ENCODE results near the gene IFNL1.

DNA sequence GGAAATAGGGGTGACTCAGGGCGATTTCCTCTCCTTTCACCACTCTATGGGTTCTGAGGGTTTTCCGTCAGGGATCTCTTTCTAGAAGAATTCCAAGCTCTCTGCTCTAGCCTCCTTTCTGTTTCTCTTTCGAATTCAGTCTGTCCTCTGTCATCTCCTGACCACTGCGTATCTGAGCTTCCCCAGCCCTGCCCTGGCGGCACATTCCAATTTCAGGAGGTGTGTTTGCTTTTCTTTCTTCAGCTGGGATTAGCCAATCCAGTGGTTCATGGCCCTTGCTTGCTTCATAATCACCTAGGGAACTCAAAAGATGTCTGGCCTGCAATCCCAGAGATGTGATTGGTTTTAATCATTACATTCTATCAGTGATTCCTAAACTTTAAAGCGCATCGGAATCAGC is 18.6 kb upstream of the IFNL1 start:
- TF ChIP-seq CTCF (IDR thresholded peaks at IDR 0.05) (no peak), EZH2 (IDR thresholded peaks at IDR 0.05) (no peak), EZH2phosphoT487 (IDR thresholded peaks at IDR 0.05) (no peak)

Measured in neural progenitor cell (in vitro differentiated cells).